Mesenteric fat pad (tissue), 1 donor: Measurements from ENCODE around the gene SCN2B. TPM values are rescaled to one million over a fixed set of nuclear protein-coding genes. Genes with fewer than 3 reads are reported as not detected.
A peak's percentile ranks its signal among the peaks of the same experiment; 100 is the strongest.

Experiments used
- DNase-seq: peaks from one replicate; pipeline ENCODE4 v3.0.0-alpha.2; 2020; ENCODE audit warnings: low spot score
- total RNA-seq: library from RNA; stranded (reverse); fragmentation: NEBNext Ultra II Directional; extraction: Animal tissue kit (Norgen Biotek cat#: 25700); gene quantifications from one replicate; pipeline ENCODE4 v1.2.1, GENCODE V29; 2021
- donor health status: DM: yes; HTN: yes; CAD: no.

SCN2B gene
- total RNA-seq, 1 donor from 2014 or later = not detected

GRCh38 chr11:118135796-118136165, 40.7 kb downstream of the SCN2B start:
- DNase-seq = peak; percentile 85

- DNase-seq = peak; percentile 71
Measured at GRCh38 chr11:118135051-118135795, 41.2 kb downstream of the SCN2B start.

GRCh38 chr11:118133816-118134215, 42.6 kb downstream of the SCN2B start:
- DNase-seq = peak; percentile 76

DNA sequence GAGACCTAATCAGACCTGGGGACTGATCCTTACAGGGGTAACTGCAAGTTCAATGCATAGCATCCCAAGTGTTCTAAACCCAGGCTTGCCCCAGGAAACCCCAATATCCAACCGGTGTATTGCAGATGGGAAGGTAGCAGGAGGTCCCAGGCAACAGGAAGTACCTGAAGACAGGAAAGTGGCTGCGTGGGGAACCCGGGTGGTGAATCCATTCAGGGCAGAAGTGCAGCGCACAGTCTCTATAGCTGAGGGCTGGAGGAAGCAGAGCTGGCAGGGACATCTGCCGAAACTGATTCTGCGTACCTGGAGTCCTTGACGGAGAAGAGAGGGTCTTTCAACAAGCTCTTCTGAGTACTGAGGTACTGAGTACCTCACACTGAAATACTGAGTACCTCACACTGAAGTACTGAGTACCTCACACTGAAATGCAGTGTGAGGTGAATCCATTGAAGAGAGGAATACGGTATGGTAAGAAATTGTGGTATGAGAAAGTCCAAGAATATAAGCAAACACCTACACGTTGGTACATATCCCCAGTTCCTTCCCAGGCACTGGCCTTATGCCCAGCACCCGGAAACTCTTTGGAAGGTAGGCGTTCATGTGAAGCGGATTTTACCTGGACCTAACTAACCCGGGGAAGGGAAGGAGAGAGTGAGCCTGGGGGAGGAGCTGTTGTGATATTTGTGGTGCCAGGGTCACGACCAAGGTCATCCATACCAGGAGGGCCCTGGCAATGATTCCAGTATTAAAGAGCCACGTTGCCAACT, 43.9 kb downstream of the SCN2B start:
- DNase-seq = peak; percentile 82

DNA sequence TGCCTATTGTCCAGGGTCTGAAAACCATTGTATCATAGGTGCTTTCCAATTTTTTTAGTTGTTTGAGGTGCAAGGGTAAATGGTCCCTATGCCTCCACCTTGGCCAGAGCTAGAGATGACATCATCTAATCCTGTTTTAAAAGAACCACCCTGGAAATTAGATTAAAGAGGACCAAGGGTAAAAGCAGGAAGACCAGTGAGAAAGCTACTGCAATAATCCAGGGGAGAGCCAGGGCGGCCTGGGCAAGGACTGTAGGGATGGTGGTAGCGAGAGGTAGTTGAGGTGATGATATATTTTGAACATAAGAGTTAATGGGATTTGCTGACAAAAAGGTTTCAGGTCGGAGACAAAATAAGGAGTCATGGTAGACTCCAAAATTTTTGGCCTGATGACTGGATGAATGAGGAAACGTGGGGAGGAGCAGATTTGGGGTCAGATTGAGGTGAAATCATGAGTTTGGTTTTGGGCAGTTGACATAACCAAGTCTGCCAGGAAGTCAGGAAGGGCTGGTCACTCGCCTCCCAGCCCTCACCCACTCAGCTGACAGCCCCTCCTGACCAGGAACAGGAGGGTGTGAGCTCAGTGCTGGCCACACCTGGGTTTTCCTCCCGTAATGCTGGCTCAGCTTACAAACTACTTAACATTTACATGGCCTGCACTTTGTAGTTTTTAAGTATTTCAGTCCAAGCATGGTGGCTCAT, 46.8 kb downstream of the SCN2B start:
- peak; percentile 57 for DNase-seq

- DNase-seq = peak; percentile 72
Measured at GRCh38 chr11:118128721-118129470, 47.5 kb downstream of the SCN2B start.

GRCh38 chr11:118128310-118128709, 48.1 kb downstream of the SCN2B start:
- no peak for DNase-seq

DNA sequence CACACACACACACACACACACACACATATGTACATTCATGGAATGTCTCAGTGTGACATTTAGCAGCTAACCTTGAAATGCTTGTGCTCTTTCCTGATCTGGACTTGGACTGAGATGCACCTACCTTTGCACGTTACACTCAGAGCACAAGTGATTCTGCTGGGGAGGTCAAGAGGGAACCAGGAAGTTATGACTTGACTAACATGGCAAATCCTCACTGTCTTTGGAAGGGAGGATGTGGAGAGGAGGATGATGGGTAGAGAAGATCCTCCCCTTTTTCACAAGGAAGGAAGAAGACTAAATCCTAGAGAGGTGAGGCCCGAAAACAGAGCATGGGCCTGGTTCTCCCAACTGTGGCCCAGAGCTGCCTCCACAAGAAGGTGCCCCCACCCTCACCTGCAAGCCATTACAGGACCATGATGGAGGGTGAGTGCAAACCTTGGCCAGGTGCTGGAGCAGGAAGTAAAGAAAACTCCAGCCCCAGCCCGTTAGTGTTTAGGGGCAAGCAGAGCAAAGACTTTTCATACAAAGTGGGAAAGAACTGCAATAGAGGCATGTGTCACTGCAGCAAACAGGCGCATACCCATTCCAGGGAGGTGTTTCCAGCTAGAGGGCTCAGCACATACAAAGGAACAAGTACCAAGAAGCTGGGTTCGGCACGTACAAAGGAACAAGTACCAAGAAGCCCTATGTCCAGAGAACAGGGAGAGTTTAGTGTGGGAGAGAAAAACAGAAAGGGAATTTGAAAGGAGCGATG, 50.2 kb downstream of the SCN2B start:
- DNase-seq = peak; percentile 47

DNA sequence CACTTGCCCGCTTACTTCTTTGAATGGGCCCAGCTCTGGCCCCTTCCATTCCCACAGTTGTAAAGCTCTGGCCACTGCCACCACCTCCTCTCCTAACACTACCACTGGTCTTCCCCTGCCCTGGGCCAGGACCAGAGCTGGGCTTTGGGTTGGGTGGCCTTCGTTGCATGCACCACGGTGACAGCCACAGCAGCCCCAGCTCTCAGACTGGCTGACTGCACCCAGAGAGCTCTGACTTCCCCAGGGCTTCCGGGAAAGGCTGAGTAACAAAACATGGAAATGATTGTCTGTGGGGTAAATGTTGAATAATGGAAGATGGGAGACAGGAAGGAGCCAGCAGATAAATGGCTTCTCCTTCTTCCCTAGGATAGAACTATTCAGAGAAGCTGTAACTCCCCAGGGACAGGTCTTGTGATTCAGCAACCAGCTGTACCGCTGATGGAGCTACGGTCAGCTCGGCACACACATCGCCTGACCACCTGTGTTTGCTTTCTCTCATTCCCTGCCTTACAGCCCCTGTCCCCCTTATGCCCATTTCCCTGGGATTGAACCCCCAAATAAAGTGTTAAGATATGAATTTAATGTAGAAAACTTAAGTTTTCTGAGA, 51.4 kb downstream of the SCN2B start:
- DNase-seq = peak; percentile 77

DNA sequence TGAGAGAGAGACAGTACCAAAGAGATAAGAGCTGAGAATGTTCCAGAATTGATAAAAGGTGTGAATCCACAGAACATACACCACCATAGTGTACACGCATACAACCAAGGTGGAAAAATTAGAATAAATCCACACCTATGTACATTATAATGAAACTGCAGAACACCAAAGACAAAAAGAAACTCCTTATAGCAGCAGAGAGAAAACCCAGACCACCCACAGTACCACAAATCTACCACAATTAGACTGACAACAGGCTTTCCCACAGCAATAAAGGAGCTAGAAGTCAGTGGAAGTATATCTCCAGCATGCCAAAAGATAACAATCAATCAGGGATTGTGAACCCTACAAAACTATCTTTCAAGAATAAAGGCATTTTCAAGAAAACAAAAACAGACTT, 55.6 kb downstream of the SCN2B start:
- no peak for DNase-seq

DNA sequence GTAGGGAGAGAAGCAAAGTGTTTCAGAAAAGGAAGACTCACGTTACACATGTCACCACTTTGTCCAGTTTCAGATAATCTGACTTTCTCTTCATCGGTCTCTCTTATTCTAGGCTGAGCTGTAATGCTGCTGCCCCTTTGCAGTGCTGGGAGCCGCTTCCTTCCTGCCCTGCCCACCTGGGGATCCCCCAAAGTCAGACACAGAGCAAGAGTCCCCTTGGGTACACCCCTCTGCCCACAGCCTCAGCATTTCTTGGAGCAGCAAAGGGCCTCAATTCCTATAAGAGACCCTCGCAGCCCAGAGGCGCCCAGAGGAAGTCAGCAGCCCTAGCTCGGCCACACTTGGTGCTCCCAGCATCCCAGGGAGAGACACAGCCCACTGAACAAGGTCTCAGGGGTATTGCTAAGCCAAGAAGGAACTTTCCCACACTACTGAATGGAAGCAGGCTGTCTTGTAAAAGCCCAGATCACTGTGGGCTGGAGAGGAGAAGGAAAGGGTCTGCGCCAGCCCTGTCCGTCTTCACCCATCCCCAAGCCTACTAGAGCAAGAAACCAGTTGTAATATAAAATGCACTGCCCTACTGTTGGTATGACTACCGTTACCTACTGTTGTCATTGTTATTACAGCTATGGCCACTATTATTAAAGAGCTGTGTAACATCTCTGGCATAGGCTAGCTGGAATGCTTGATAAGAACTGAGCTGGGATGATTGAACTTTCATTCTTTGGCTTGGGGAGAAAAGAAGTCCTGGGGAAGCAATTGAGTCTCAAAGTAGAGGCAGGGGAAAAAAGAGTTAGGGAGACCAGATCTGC, 58.4 kb downstream of the SCN2B start:
- DNase-seq = peak; percentile 67

DNA sequence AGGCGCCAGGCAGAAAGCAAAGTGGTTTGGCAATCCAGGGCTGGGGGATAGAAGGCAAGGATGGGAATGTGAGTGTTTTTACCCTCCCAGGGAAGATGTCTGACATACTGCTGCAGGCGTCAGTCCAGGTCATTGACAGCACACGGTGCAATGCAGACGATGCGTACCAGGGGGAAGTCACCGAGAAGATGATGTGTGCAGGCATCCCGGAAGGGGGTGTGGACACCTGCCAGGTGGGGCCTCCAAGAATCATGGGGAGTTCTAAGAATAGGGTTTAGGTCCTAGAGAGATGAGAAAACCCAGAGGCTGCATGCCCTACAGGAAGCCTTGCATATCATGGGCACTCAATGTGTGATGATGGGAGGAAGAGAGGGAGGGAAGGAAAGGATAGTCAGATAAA, 61.4 kb downstream of the SCN2B start:
- peak; percentile 53 for DNase-seq

GRCh38 chr11:118114266-118114665, 62.2 kb downstream of the SCN2B start:
- peak; percentile 18 for DNase-seq

- peak; percentile 81 for DNase-seq
Measured at GRCh38 chr11:118112711-118113430, 63.6 kb downstream of the SCN2B start.
